H1 (cell line): Measurements from ENCODE around the gene TMEM156. TPM values are rescaled to one million over a fixed set of nuclear protein-coding genes. Genes with fewer than 3 reads are reported as not detected.

Source experiments
- CTCF ChIA-PET: fragments of 300-600 bp; sonication (Branson Sonifier 250); formaldehyde crosslinking; loops from one replicate; lab custom pipeline; 2021; ENCODE audit not compliant: partially characterized antibody; lab: Charles Lee
- POLR2A ChIA-PET: fragments of 300-600 bp; sonication (Branson Sonifier 250); formaldehyde crosslinking; loops from one replicate; lab custom pipeline; 2021; ENCODE audit warnings: inconsistent platforms; ENCODE audit not compliant: partially characterized antibody; lab: Charles Lee
- DNase-seq, 2 experiments: peaks; one replicate each; pipeline versions ENCODE4 v3.0.0 to v3.0.0-alpha.2; 2010 to 2022; ENCODE audit warnings: low spot score in 2 of 2, low read depth in 1 of 2, mixed read lengths in 1 of 2
- FAIRE-seq: peaks from 2 replicates; lab custom pipeline; 2011; peaks lifted over from hg19 to GRCh38; lab: Jason Lieb, UNC
- H2AFZ ChIP-seq: 2 replicates; pipeline ENCODE4 v1.8.1; 2012; ENCODE audit warnings: low read length, inconsistent platforms
- H2AK5ac ChIP-seq: 2 replicates; pipeline ENCODE4 v1.6.1; 2013; ENCODE audit warnings: low read depth, low read length
- H2BK120ac ChIP-seq: replicated peaks from 2 replicates; pipeline ENCODE3; 2013; ENCODE audit warnings: low read depth, low read length, inconsistent platforms
- H2BK12ac ChIP-seq: 2 replicates; pipeline ENCODE4 v1.6.1; 2013; ENCODE audit warnings: low read depth, low read length
- H2BK15ac ChIP-seq: 2 replicates; pipeline ENCODE4 v1.6.1; 2013; ENCODE audit warnings: low read length
- H2BK20ac ChIP-seq: 2 replicates; pipeline ENCODE4 v1.6.1; 2013; ENCODE audit warnings: low read length
- H2BK5ac ChIP-seq: 2 replicates; pipeline ENCODE4 v1.6.1; 2013; ENCODE audit warnings: low read depth, low read length
- H3K14ac ChIP-seq: 2 replicates; pipeline ENCODE4 v1.6.1; 2013; ENCODE audit warnings: inconsistent platforms; ENCODE audit not compliant: insufficient read length
- H3K18ac ChIP-seq: 2 replicates; pipeline ENCODE4 v1.6.1; 2013; ENCODE audit warnings: low read length; ENCODE audit errors: extremely low read depth
- H3K23ac ChIP-seq: 2 replicates; pipeline ENCODE4 v1.6.1; 2013; ENCODE audit warnings: inconsistent platforms; ENCODE audit not compliant: insufficient read length
- H3K23me2 ChIP-seq: 2 replicates; pipeline ENCODE4 v1.6.1; 2013; ENCODE audit warnings: low read depth, low read length
- H3K27ac ChIP-seq: 2 replicates; pipeline ENCODE4 v1.6.1; 2011; ENCODE audit warnings: low read depth, low read length, inconsistent platforms
- H3K27me3 ChIP-seq, 4 experiments: replicated peaks in 1 of 4; 1 replicate in 1 of 4; 2 replicates in 3 of 4; pipeline versions ENCODE4 v1.6.1 to v1.8.1; 2011 to 2013; ENCODE audit warnings: low read length in 3 of 4, mild to moderate bottlenecking in 3 of 4, inconsistent platforms in 2 of 4, mixed read lengths in 2 of 4, moderate library complexity in 1 of 4; ENCODE audit not compliant: control insufficient read depth in 3 of 4, insufficient read depth in 3 of 4; ENCODE audit errors: extremely low read depth in 1 of 4
- H3K36me3 ChIP-seq, 4 experiments: 2 replicates each; pipeline versions ENCODE4 v1.6.1 to v1.8.1; 2011 to 2013; ENCODE audit warnings: mild to moderate bottlenecking in 4 of 4, low read length in 3 of 4, moderate library complexity in 2 of 4, control low read depth in 1 of 4, inconsistent platforms in 1 of 4; ENCODE audit not compliant: insufficient read depth in 4 of 4, control insufficient read depth in 2 of 4
- H3K4ac ChIP-seq: replicated peaks from 2 replicates; pipeline ENCODE3; 2013; ENCODE audit warnings: low read length, low read depth, mixed read lengths, inconsistent platforms; ENCODE audit not compliant: insufficient read length
- H3K4me1 ChIP-seq, 4 experiments: replicated peaks in 1 of 4; 1 replicate in 1 of 4; 2 replicates in 3 of 4; pipeline versions ENCODE4 v1.6.1 to v1.8.1; 2011 to 2013; ENCODE audit warnings: low read length in 3 of 4, inconsistent platforms in 2 of 4, mixed read lengths in 1 of 4; ENCODE audit not compliant: insufficient read depth in 4 of 4, control insufficient read depth in 3 of 4
- H3K4me2 ChIP-seq, 2 experiments: 2 replicates each; pipeline versions ENCODE4 v1.6.1 to v1.8.1; 2011 to 2013; ENCODE audit warnings: low read depth in 2 of 2, low read length in 2 of 2, control low read depth in 1 of 2, inconsistent platforms in 1 of 2, mild to moderate bottlenecking in 1 of 2; ENCODE audit not compliant: insufficient read depth in 1 of 2
- H3K4me3 ChIP-seq, 4 experiments: fragments of 200-600, 300-600 bp in 1 of 4; sonication (generic), shearing (Covaris generic), sonication (Bioruptor Twin) in 1 of 4; 2 replicates each; pipeline versions ENCODE4 v1.5.1 to v1.8.1; 2011 to 2016; ENCODE audit warnings: low read length in 4 of 4, low read depth in 3 of 4, control low read depth in 2 of 4, inconsistent platforms in 2 of 4, mild to moderate bottlenecking in 2 of 4, mixed read lengths in 1 of 4, moderate library complexity in 1 of 4; ENCODE audit not compliant: insufficient read depth in 2 of 4; ENCODE audit errors: extremely low read depth in 1 of 4
- H3K56ac ChIP-seq: replicated peaks from 2 replicates; pipeline ENCODE3; 2013; ENCODE audit warnings: low read depth, mild to moderate bottlenecking, mixed read lengths, low read length, inconsistent platforms; ENCODE audit not compliant: insufficient read length
- H3K79me1 ChIP-seq: 2 replicates; pipeline ENCODE4 v1.6.1; 2013; ENCODE audit warnings: low read depth, low read length, control low read depth
- H3K79me2 ChIP-seq, 2 experiments: 2 replicates each; pipeline versions ENCODE4 v1.6.1 to v1.8.1; 2012 to 2013; ENCODE audit warnings: low read length in 2 of 2, mild to moderate bottlenecking in 2 of 2, inconsistent platforms in 1 of 2; ENCODE audit not compliant: insufficient read depth in 2 of 2, control insufficient read depth in 1 of 2
- H3K9ac ChIP-seq, 4 experiments: replicated peaks in 1 of 4; 1 replicate in 1 of 4; 2 replicates in 3 of 4; pipeline versions ENCODE4 v1.6.1 to v1.8.1; 2011 to 2013; ENCODE audit warnings: low read depth in 3 of 4, low read length in 3 of 4, control low read depth in 2 of 4, mild to moderate bottlenecking in 2 of 4, moderate library complexity in 2 of 4, inconsistent platforms in 1 of 4; ENCODE audit errors: extremely low read depth in 1 of 4
- H3K9me3 ChIP-seq, 2 experiments: 2 replicates each; pipeline versions ENCODE4 v1.6.1 to v1.8.1; 2012 to 2013; ENCODE audit warnings: mild to moderate bottlenecking in 2 of 2, moderate library complexity in 2 of 2, control low read depth in 1 of 2, inconsistent platforms in 1 of 2, low read depth in 1 of 2, low read length in 1 of 2, mixed read lengths in 1 of 2; ENCODE audit not compliant: insufficient read depth in 2 of 2
- H4K20me1 ChIP-seq, 2 experiments: replicated peaks in 1 of 2; 2 replicates each; pipeline versions ENCODE3 to v1.8.1; 2011 to 2013; ENCODE audit warnings: inconsistent platforms in 2 of 2, low read length in 2 of 2, mild to moderate bottlenecking in 1 of 2; ENCODE audit not compliant: insufficient read depth in 2 of 2, control insufficient read depth in 1 of 2
- H4K5ac ChIP-seq: 2 replicates; pipeline ENCODE4 v1.6.1; 2013; ENCODE audit warnings: low read length, low read depth, mixed read lengths, inconsistent platforms; ENCODE audit not compliant: insufficient read length
- H4K8ac ChIP-seq: 2 replicates; pipeline ENCODE4 v1.8.0; 2013; ENCODE audit warnings: mild to moderate bottlenecking, moderate library complexity, low read length, inconsistent platforms; ENCODE audit not compliant: insufficient read depth; ENCODE audit errors: extremely low read depth
- H4K91ac ChIP-seq: replicated peaks from 2 replicates; pipeline ENCODE3; 2013; ENCODE audit warnings: low read length, mixed read lengths, inconsistent platforms; ENCODE audit not compliant: insufficient read length
- BACH1 ChIP-seq: IDR thresholded peaks from 2 replicates; pipeline ENCODE4 v1.6.1; 2012; ENCODE audit warnings: low read length, improper control_type of control experiment
- BRCA1 ChIP-seq: IDR thresholded peaks from 2 replicates; pipeline ENCODE4 v1.6.1; 2012; ENCODE audit warnings: low read depth, low read length, improper control_type of control experiment
- CEBPB ChIP-seq: IDR thresholded peaks from 2 replicates; pipeline ENCODE4 v1.6.1; 2012; ENCODE audit warnings: low read depth, low read length
- EZH2 ChIP-seq: fragments of 200-600 bp; sonication (generic); IDR thresholded peaks from 2 replicates; pipeline ENCODE4 v1.7.1; 2012; ENCODE audit warnings: low read depth, mild to moderate bottlenecking, moderate library complexity, low read length, inconsistent platforms; ENCODE audit not compliant: severe bottlenecking
- GTF2F1 ChIP-seq: IDR thresholded peaks from 2 replicates; pipeline ENCODE4 v1.6.1; 2012; ENCODE audit warnings: low read depth, low read length, improper control_type of control experiment, borderline replicate concordance
- KDM1A ChIP-seq: fragments of 200-600, 300-600 bp; sonication (generic); IDR thresholded peaks from 2 replicates; pipeline ENCODE4 v1.7.1; 2016; ENCODE audit warnings: mild to moderate bottlenecking, low read length, borderline replicate concordance
- KDM5A ChIP-seq: fragments of 200-600 bp; IDR thresholded peaks from 2 replicates; pipeline ENCODE4 v1.7.1; 2012; ENCODE audit warnings: mild to moderate bottlenecking, low read length, inconsistent platforms, mixed read lengths
- MAFK ChIP-seq: IDR thresholded peaks from 2 replicates; pipeline ENCODE4 v1.6.1; 2012; ENCODE audit warnings: low read depth, mild to moderate bottlenecking, improper control_type of control experiment, low read length
- RFX5 ChIP-seq: IDR thresholded peaks from 2 replicates; pipeline ENCODE4 v1.6.1; 2011; ENCODE audit warnings: low read depth, low read length, improper control_type of control experiment, borderline replicate concordance
- SIRT6 ChIP-seq: IDR thresholded peaks from one replicate; pipeline ENCODE4 v1.7.1; 2012; ENCODE audit warnings: low read length, inconsistent platforms
- SIX5 ChIP-seq: IDR thresholded peaks from 2 replicates; pipeline ENCODE4 v1.6.1; 2011; ENCODE audit warnings: mild to moderate bottlenecking, low read depth, low read length
- SP4 ChIP-seq: IDR thresholded peaks from 2 replicates; pipeline ENCODE4 v1.6.1; 2012; ENCODE audit warnings: low read length, inconsistent platforms
- SRF ChIP-seq: IDR thresholded peaks from 2 replicates; pipeline ENCODE4 v1.6.1; 2011; ENCODE audit warnings: mild to moderate bottlenecking, low read depth, low read length, moderate library complexity
- TAF1 ChIP-seq: IDR thresholded peaks from 2 replicates; pipeline ENCODE4 v1.6.1; 2011; ENCODE audit warnings: mild to moderate bottlenecking, low read depth, low read length
- TBP ChIP-seq: IDR thresholded peaks from 2 replicates; pipeline ENCODE4 v1.6.1; 2011; ENCODE audit warnings: low read depth, low read length, improper control_type of control experiment
- WGBS, 2 experiments: shearing (Covaris generic) in 1 of 2; methylation state at CpG; one replicate each; pipeline versions ENCODE4 v1.1.6 to v1.1.7; 2013 to 2015; ENCODE audit warnings: low lambda C conversion rate in 2 of 2, mixed read lengths in 2 of 2, inconsistent platforms in 1 of 2, low coverage in 1 of 2, missing lambda C conversion rate in 1 of 2; ENCODE audit not compliant: insufficient replicate concordance in 2 of 2, insufficient coverage in 1 of 2, insufficient read length in 1 of 2; ENCODE audit errors: extremely low coverage in 1 of 2, missing lambda C conversion rate in 1 of 2; 5-methylcytosine and 5-hydroxymethylcytosine counted together
- polyA plus RNA-seq, 7 experiments: library from polyadenylated mRNA; depleted of rRNA in 3 of 7; stranded (reverse) in 5 of 7; unstranded in 2 of 7; fragments of >200 nt in 5 of 7; fragments of 200-250 nt in 2 of 7; gene quantifications; 1 replicate in 5 of 7; 2 replicates in 1 of 7; 4 replicates in 1 of 7; pipeline versions ENCODE4 v1.2.1 to v1.2.3, GENCODE V29; 2011 to 2013; ENCODE audit warnings: missing spikeins in 2 of 7, mixed read lengths in 2 of 7
- total RNA-seq: library from RNA; stranded (reverse); fragmentation: NEBNext Ultra II Directional; extraction: Animal tissue kit (Norgen Biotek cat#: 25700); gene quantifications from 2 replicates; pipeline ENCODE4 v1.2.1, GENCODE V29; 2021

The TMEM156 gene
- total and polyA plus RNA-seq, 2 of the 8 experiments (the other 6 are each of a cell fraction or from before 2014, with no cell fraction given), result not detected

DNA sequence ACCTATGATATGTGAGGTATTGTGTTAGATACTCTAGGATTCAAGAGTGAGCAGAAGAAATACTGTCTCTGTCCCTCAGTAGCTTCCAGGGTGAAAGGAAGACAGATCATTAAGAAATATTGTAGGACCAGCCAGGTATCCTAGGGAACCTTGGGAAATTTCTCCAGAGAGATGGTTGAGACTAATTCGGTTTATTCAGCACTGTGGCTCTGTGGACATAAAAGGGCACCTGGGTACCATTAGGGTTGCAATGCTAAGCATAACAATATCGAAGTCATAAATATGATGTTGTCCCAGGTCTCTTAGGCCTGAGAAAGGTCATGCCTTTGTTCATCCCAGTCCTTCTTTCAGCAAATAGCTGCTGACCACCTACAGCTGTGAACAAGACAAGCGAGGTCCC is 103.6 kb downstream of the TMEM156 start:
- H3K27ac ChIP-seq, result no peak overlapping the region
- no peak overlapping the region for H2BK12ac ChIP-seq
- peaks cover 0 to 3% (median 0%) of the 10 kb centered on the region in 4 experiments; a peak in 2 of 7 replicates for H3K4me1 ChIP-seq
- no peak overlapping the region for H2AFZ ChIP-seq
- DNase-seq, result no peak
- no peaks in the 10 kb centered on the region for H4K20me1 ChIP-seq
- no peaks in the 10 kb centered on the region for H3K79me2 ChIP-seq
- WGBS, 2 experiments, result 83% methylated on average over 3 of the region's 3 CpGs; no CpG with 5 or more reads in 1 of the 2 experiments
- H3K56ac ChIP-seq, result no peak overlapping the region
- H2BK20ac ChIP-seq, result no peak overlapping the region
- no peak overlapping the region for H3K18ac ChIP-seq
- ChIA-PET POLR2A (no interaction called here), CTCF (interaction anchor here (0.7 kb wide), 1 partner anchor 207 kb away, joined by 3 read pairs; no protein-coding TSS in a partner anchor)
- H3K27me3 ChIP-seq, result no peaks in the 10 kb centered on the region
- no peak overlapping the region for H2BK15ac ChIP-seq
- H2AK5ac ChIP-seq, result no peak overlapping the region
- H3K4ac ChIP-seq, result no peak overlapping the region
- H3K79me1 ChIP-seq, result no peaks in the 10 kb centered on the region
- H3K9ac ChIP-seq, result no peak overlapping the region
- no peak overlapping the region for H2BK5ac ChIP-seq
- no peaks in the 10 kb centered on the region for H3K23me2 ChIP-seq
- H4K5ac ChIP-seq, result no peak overlapping the region
- no peak overlapping the region for H4K91ac ChIP-seq
- no peak overlapping the region for H2BK120ac ChIP-seq
- no peak overlapping the region for H3K23ac ChIP-seq
- H3K4me3 ChIP-seq, result no peak overlapping the region
- no peak for FAIRE-seq
- no peak overlapping the region for H4K8ac ChIP-seq
- H3K9me3 ChIP-seq, result no peaks in the 10 kb centered on the region
- peaks cover 0 to 3% (median 0%) of the 10 kb centered on the region in 4 experiments; a peak in 1 of 8 replicates for H3K36me3 ChIP-seq
- H3K14ac ChIP-seq, result no peak overlapping the region
- no peak overlapping the region for H3K4me2 ChIP-seq
- no peak for TF ChIP-seq EZH2
- TF ChIP-seq KDM5A, result no peak
- no peak for TF ChIP-seq RFX5
- TF ChIP-seq KDM1A, result no peak
- TF ChIP-seq BRCA1, result no peak
- TF ChIP-seq GTF2F1, result no peak
- TF ChIP-seq MAFK, result no peak
- no peak for TF ChIP-seq TBP
- TF ChIP-seq SIX5, result no peak
- TF ChIP-seq SIRT6, result no peak
- no peak for TF ChIP-seq SRF
- no peak for TF ChIP-seq BACH1
- no peak for TF ChIP-seq CEBPB
- no peak for TF ChIP-seq SP4
- TF ChIP-seq TAF1, result no peak
